Putamen (tissue), 1 donor: Measurements from ENCODE around the gene GPX2.

Source experiments
- DNase-seq: peaks from one replicate; pipeline ENCODE4 v3.0.0-alpha.2; 2016; ENCODE audit warnings: low spot score

GPX2 gene

GRCh38 chr14:64912261-64912660 lies 30.3 kb downstream of the GPX2 start:
- DNase-seq: no peak

- no peak for DNase-seq
Observed at GRCh38 chr14:64910847-64911495, 31.6 kb downstream of the GPX2 start.

- no peak for DNase-seq
Observed at GRCh38 chr14:64906022-64906421, 36.5 kb downstream of the GPX2 start.

GRCh38 chr14:64899958-64900357 lies 42.6 kb downstream of the GPX2 start:
- DNase-seq: no peak

- DNase-seq: peak; percentile 53
Observed at GRCh38 chr14:64891839-64892375, 50.6 kb downstream of the GPX2 start.

GRCh38 chr14:64891173-64891838 lies 51.2 kb downstream of the GPX2 start:
- DNase-seq: no peak

- DNase-seq: no peak
Observed at GRCh38 chr14:64889352-64889751, 53.2 kb downstream of the GPX2 start.
